GM10847 (cell line): ENCODE results near the gene FAM43B.

Experiments
- POLR2A ChIP-seq: IDR thresholded peaks from 2 replicates; pipeline ENCODE4 v1.6.1; 2011; ENCODE audit not compliant: insufficient read length; ENCODE audit errors: extremely low read depth

The FAM43B gene

DNA sequence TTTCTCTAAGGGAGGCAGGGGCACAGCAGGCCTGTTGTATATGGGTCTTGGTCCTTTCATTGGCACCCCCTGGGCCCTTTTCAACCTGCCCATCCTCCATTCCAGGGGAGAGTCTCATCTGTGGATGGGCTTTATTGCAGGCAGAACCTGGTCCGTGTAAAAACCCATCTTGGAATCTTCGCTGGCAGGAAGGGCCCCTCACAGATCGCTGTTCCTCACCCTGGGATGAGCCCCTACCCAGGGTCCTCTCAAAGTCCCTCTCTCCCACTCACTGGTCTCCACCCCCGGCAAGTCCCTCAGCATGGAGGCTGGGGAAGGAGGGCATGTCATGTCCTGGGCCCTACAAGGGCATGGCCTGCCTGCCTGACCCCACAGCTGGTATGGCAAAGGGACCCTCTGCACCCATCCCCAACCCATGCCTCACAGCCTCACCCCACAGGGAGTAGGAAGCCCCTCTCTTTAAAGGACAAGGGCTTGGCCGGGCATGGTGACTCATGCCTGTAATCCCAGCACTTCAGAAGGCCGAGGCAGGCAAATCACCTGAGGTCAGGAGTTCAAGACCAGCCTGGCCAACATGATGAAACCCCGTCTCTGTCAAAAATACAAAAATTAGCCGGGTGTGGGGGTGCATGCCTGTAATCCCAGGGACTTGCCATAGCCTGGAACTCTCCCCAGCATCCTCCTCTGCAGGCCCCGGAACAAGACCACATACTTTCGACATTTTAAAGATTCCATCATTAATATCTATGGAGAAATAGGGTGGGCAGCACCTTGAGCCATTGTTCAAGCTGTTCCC, 23.4 kb downstream of the FAM43B start:
- TF ChIP-seq POLR2A, result no peak

GRCh38 chr1:20578062-20578461, 25.7 kb downstream of the FAM43B start:
- TF ChIP-seq POLR2A, result no peak

GRCh38 chr1:20578721-20579395, 26.5 kb downstream of the FAM43B start:
- TF ChIP-seq POLR2A, result no peak

DNA sequence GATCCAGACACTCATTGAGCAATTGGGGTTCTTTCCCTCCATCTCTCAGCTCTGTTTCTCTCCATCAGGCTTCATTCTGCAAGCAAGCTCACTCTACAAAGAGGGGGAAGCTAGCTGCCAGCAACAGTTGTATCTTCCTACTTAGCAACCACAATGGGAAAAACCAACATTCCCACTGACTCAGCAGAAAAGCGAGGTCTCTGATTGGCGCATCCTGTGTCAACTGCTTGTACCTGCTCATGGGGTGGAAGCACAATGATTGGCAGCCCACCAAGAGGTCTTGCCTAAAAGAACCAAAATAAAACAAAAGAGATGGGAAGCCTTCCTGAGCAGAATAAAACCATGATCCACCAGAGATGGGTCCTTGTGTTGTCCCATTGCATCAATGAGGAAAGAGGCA, 32.5 kb downstream of the FAM43B start:
- TF ChIP-seq POLR2A, result no peak

DNA sequence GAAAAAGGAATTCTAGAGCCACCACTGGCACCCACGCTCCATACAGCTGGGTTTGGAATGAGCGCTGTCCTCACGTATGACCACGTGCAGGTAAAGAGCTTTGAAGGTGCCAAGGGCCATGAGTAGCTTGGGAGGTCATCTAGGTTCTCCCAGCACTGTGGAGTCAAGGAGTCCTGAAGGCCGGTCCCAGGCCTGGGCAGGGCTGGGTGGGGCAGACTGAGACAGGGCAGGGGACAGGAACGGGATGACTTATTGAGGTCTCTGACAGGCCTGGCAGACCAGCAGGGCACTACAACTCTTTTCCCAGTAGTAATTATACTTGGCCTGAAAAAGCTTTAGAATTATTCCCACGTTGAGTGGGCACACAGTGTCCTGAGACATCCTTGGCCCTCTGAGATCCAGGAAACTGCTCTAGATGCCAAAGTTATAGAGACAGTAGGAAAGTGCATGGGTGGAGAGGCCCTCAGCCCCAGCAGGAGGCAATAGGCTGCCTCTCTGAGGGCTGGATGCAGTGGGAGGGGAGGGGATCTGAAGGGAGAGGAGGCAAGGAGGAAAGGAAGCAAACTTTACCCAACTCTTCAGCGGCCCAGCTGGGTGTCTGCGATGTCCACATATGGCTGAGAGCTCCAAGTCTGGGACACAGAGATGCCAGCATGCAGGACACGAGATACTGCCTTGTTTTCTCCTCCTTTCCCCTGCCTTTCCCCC, 34.7 kb downstream of the FAM43B start:
- TF ChIP-seq POLR2A, result no peak

GRCh38 chr1:20587661-20588053, 35.3 kb downstream of the FAM43B start:
- TF ChIP-seq POLR2A, result no peak

GRCh38 chr1:20588634-20589225, 36.4 kb downstream of the FAM43B start, which contains the start of gene CDA:
TSS of gene CDA (plus strand) at chr1:20589097. CDS start at chr1:20589130, 33 bp downstream.
- no peak for TF ChIP-seq POLR2A

- TF ChIP-seq POLR2A, result no peak
These were observed 37.2 kb downstream of the FAM43B start for GRCh38 chr1:20589331-20590278.

DNA sequence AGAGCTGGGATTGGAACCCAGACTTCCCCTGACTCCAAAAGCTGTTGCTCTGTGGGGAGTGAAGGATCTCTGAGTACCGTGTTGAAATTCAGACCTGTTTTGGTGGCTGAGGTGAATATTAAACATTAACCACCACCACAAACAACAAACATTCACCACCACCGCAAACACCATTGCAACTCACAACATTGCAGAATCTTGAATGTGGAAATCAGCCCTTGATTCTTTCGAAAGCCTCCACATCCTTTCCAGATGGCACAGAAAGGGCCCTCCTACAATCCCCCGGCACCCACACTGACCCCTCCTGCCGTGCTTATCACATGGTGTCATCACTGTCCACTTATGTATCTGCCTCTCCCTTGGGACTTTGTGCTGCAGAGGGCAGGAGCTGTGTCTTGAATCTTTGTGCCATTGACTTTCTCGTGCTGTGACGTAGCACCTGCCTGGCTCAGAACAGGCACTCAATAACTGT, 38.0 kb downstream of the FAM43B start:
- no peak for TF ChIP-seq POLR2A

- TF ChIP-seq POLR2A, result no peak
These were observed 41.4 kb downstream of the FAM43B start for GRCh38 chr1:20593756-20594155.

DNA sequence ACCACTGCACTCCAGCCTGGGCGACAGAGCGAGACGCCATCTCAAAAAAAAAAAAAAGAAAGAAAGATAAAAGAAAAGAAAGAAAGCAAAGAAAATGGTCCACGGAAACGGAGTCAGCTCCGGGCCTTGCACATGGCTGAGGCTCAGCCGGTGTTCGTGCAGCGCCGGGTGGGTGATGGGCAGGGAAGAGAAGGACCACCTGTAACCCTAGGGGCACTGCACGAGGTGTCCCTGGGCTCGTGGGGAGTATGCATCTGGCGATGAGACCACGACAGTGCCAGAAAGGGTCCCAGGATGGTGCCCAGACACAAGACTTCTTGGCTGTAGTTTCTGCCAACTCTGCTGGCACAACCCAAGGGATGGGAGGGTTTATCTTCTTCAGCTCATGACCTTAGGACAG, 42.4 kb downstream of the FAM43B start:
- no peak for TF ChIP-seq POLR2A

DNA sequence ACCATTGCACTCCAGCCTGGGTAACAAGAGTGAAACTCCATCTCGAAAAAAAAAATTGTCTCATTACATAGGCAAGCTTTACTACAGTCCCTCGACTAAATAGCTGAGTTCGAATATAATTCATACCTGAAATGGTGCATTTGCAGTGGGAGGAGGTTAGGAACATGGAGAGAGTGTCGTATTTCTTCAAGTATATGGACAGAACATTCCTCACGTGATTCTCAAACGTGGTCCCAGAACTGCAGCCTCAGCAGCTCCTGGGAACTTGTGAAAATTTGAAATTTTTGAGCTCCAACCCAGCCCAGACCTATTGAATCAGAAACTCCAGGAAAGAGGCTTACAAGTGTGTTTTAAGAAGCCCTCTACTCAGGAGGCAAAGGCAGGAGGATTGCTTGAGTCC, 43.7 kb downstream of the FAM43B start:
- no peak for TF ChIP-seq POLR2A

- TF ChIP-seq POLR2A, result no peak
These were observed 45.3 kb downstream of the FAM43B start for GRCh38 chr1:20597650-20598049.

- no peak for TF ChIP-seq POLR2A
These were observed 47.8 kb downstream of the FAM43B start for GRCh38 chr1:20600156-20600555.
